ENCODE results near the gene SETDB2. TPM values are rescaled to one million over a fixed set of nuclear protein-coding genes. Genes with fewer than 3 reads are reported as not detected.

The SETDB2 gene
- 10 to 100 TPM; 14.2 to 15.1 TPM for total RNA-seq

GRCh38 chr13:49443704-49444523 lies at the start of gene SETDB2, which contains the start of gene CAB39L:
TSS of gene SETDB2 (plus strand) at chr13:49444274. CDS start at chr13:49451894, 7,620 bp downstream.
TSS of gene CAB39L (minus strand) at chr13:49444064. CDS start at chr13:49382910, 61,154 bp downstream.
- no peaks in the 10 kb centered on the region for H3K27me3 Mint-ChIP-seq
- peaks cover 12% of the 10 kb centered on the region for H3K36me3 Mint-ChIP-seq (ENCODE audit: low read depth)
- intact Hi-C loops (cut with DNase I, micrococcal nuclease) = loop anchor here (1.0 to 10.0 kb wide), 19 partner anchors 50 to 1467 kb away; partner anchors contain the start of genes EBPL (in 2 of the 2), KPNA3 (in 2 of the 2), RCBTB1 (in 2 of the 2) and CDADC1 (in 1 of the 2)
- peak within 1 kb of the TSS; percentile 100 for H3K27ac Mint-ChIP-seq
- no peaks in the 10 kb centered on the region for H3K9me3 Mint-ChIP-seq (ENCODE audit: low read depth)
- ChIA-PET CTCF (interaction anchor here (0.6 to 1.3 kb wide), 6 partner anchors 11 to 561 kb away, joined by 3 to 5 read pairs (median 3); partner anchors contain the start of gene PHF11), POLR2A (interaction anchor here (0.7 to 4.3 kb wide), 6 partner anchors 8 to 349 kb away, joined by 3 to 30 read pairs (median 4); partner anchors contain the start of genes KPNA3, PHF11 and RCBTB1)
- ATAC-seq (peak; percentile 94), DNase-seq (peak; percentile 99)
- H3K4me3 Mint-ChIP-seq = peak within 1 kb of the TSS; percentile 100
- H3K4me1 Mint-ChIP-seq = peaks cover 57% of the 10 kb centered on the region

GRCh38 chr13:49395451-49395865 lies 48.6 kb upstream of the SETDB2 start:
- intact Hi-C loops (cut with DNase I, micrococcal nuclease) = no loop called here
- H3K9me3 Mint-ChIP-seq (ENCODE audit: low read depth) = peaks cover 1% of the 10 kb centered on the region
- no peak for DNase-seq
- ChIA-PET POLR2A (no interaction called here), CTCF (no interaction called here)
- no peak overlapping the region for H3K27ac Mint-ChIP-seq
- ATAC-seq = no peak
- H3K36me3 Mint-ChIP-seq (ENCODE audit: low read depth) = peaks cover 4% of the 10 kb centered on the region
- H3K27me3 Mint-ChIP-seq = no peaks in the 10 kb centered on the region
- no peaks in the 10 kb centered on the region for H3K4me1 Mint-ChIP-seq
- no peak overlapping the region for H3K4me3 Mint-ChIP-seq

- Mint-ChIP-seq H3K27ac (no peak overlapping the region), H3K4me1 (no peaks in the 10 kb centered on the region), H3K27me3 (no peaks in the 10 kb centered on the region), H3K36me3 (ENCODE audit: low read depth) (peaks cover 4% of the 10 kb centered on the region), H3K4me3 (no peak overlapping the region), H3K9me3 (ENCODE audit: low read depth) (peaks cover 1% of the 10 kb centered on the region)
- POLR2A ChIA-PET = no interaction called here
- intact Hi-C loops (cut with DNase I, micrococcal nuclease) = no loop called here
- ATAC-seq = no peak
- DNase-seq = no peak
- CTCF ChIA-PET = no interaction called here
These were observed 48.1 kb upstream of the SETDB2 start for GRCh38 chr13:49395878-49396380.

- POLR2A ChIA-PET = no interaction called here
- Mint-ChIP-seq H3K27ac (no peak overlapping the region), H3K4me3 (no peak overlapping the region), H3K9me3 (ENCODE audit: low read depth) (peaks cover 12% of the 10 kb centered on the region), H3K4me1 (no peaks in the 10 kb centered on the region), H3K27me3 (no peaks in the 10 kb centered on the region), H3K36me3 (ENCODE audit: low read depth) (peaks cover 9% of the 10 kb centered on the region)
- ATAC-seq (no peak), DNase-seq (no peak)
- CTCF ChIA-PET = no interaction called here
- intact Hi-C loops (cut with DNase I, micrococcal nuclease) = no loop called here
These were observed 44.1 kb upstream of the SETDB2 start for GRCh38 chr13:49399801-49400472.

GRCh38 chr13:49400755-49401659 lies 43.1 kb upstream of the SETDB2 start:
- ChIA-PET CTCF (no interaction called here), POLR2A (no interaction called here)
- Mint-ChIP-seq H3K27ac (no peak overlapping the region), H3K4me3 (no peak overlapping the region), H3K36me3 (ENCODE audit: low read depth) (peaks cover 14% of the 10 kb centered on the region), H3K9me3 (ENCODE audit: low read depth) (peaks cover 19% of the 10 kb centered on the region), H3K27me3 (no peaks in the 10 kb centered on the region), H3K4me1 (no peaks in the 10 kb centered on the region)
- ATAC-seq (peak; percentile 63), DNase-seq (no peak)
- intact Hi-C loops (cut with DNase I, micrococcal nuclease) = no loop called here

- peaks cover 19% of the 10 kb centered on the region for H3K9me3 Mint-ChIP-seq (ENCODE audit: low read depth)
- H3K36me3 Mint-ChIP-seq (ENCODE audit: low read depth) = peaks cover 14% of the 10 kb centered on the region
These were observed 39.9 kb upstream of the SETDB2 start for GRCh38 chr13:49403996-49404702.

GRCh38 chr13:49404703-49405020 lies 39.4 kb upstream of the SETDB2 start:
- CTCF ChIA-PET = interaction anchor here (0.8 kb wide), 1 partner anchor 219 kb away, joined by 3 read pairs; no protein-coding TSS in a partner anchor
- Mint-ChIP-seq H3K27ac (no peak overlapping the region), H3K27me3 (no peaks in the 10 kb centered on the region), H3K4me3 (no peak overlapping the region), H3K4me1 (no peaks in the 10 kb centered on the region), H3K9me3 (ENCODE audit: low read depth) (peaks cover 19% of the 10 kb centered on the region), H3K36me3 (ENCODE audit: low read depth) (peaks cover 14% of the 10 kb centered on the region)
- intact Hi-C loops (cut with DNase I, micrococcal nuclease) = no loop called here
- no peak for ATAC-seq
- POLR2A ChIA-PET = no interaction called here
- DNase-seq = no peak

More at GRCh38 chr13:49403996-49404702, 39.9 kb upstream of the SETDB2 start:
- no peak for DNase-seq
- ChIA-PET POLR2A (no interaction called here), CTCF (interaction anchor here (0.8 kb wide), 1 partner anchor 219 kb away, joined by 3 read pairs; no protein-coding TSS in a partner anchor)
- ATAC-seq = no peak
- no peak overlapping the region for H3K4me3 Mint-ChIP-seq
- no peak overlapping the region for H3K27ac Mint-ChIP-seq
- H3K4me1 Mint-ChIP-seq = no peaks in the 10 kb centered on the region
- intact Hi-C loops (cut with DNase I, micrococcal nuclease) = no loop called here
- no peaks in the 10 kb centered on the region for H3K27me3 Mint-ChIP-seq

- Mint-ChIP-seq H3K9me3 (ENCODE audit: low read depth) (peaks cover 19% of the 10 kb centered on the region), H3K27me3 (no peaks in the 10 kb centered on the region), H3K36me3 (ENCODE audit: low read depth) (peaks cover 14% of the 10 kb centered on the region), H3K4me1 (no peaks in the 10 kb centered on the region), H3K27ac (no peak overlapping the region), H3K4me3 (no peak overlapping the region)
- ChIA-PET CTCF (no interaction called here), POLR2A (no interaction called here)
- intact Hi-C loops (cut with DNase I, micrococcal nuclease) = no loop called here
- ATAC-seq = no peak
- DNase-seq = no peak
These were observed 37.0 kb upstream of the SETDB2 start for GRCh38 chr13:49407068-49407467.

- peaks cover 14% of the 10 kb centered on the region for H3K36me3 Mint-ChIP-seq (ENCODE audit: low read depth)
- CTCF ChIA-PET = no interaction called here
- ATAC-seq (no peak), DNase-seq (no peak)
- peaks cover 19% of the 10 kb centered on the region for H3K9me3 Mint-ChIP-seq (ENCODE audit: low read depth)
- H3K27ac Mint-ChIP-seq = no peak overlapping the region
- H3K4me3 Mint-ChIP-seq = no peak overlapping the region
- H3K4me1 Mint-ChIP-seq = no peaks in the 10 kb centered on the region
- intact Hi-C loops (cut with DNase I, micrococcal nuclease) = no loop called here
- POLR2A ChIA-PET = no interaction called here
- H3K27me3 Mint-ChIP-seq = no peaks in the 10 kb centered on the region
These were observed 36.1 kb upstream of the SETDB2 start for GRCh38 chr13:49407936-49408335.

- Mint-ChIP-seq H3K9me3 (ENCODE audit: low read depth) (peaks cover 15% of the 10 kb centered on the region), H3K36me3 (ENCODE audit: low read depth) (peaks cover 10% of the 10 kb centered on the region), H3K27me3 (no peaks in the 10 kb centered on the region), H3K27ac (no peak overlapping the region), H3K4me3 (no peak overlapping the region), H3K4me1 (no peaks in the 10 kb centered on the region)
- ChIA-PET CTCF (no interaction called here), POLR2A (no interaction called here)
- intact Hi-C loops (cut with DNase I, micrococcal nuclease) = no loop called here
- DNase-seq = no peak
- no peak for ATAC-seq
These were observed 35.1 kb upstream of the SETDB2 start for GRCh38 chr13:49409008-49409407.
